Activated gamma-delta T cell treated with anti-CD3 and anti-CD28 coated beads, Interleukin-2, amount 50 U/mL, for 16 hours (primary cell): Measurements from ENCODE around the gene PTRH1.

Experiments
- DNase-seq: peaks from one replicate; pipeline ENCODE4 v3.0.0-alpha.2; 2020; ENCODE audit warnings: low read depth

PTRH1 gene

GRCh38 chr9:127697575-127697974, 17.9 kb downstream of the PTRH1 start:
- no peak for DNase-seq

GRCh38 chr9:127694890-127695720, 20.4 kb downstream of the PTRH1 start:
- no peak for DNase-seq

GRCh38 chr9:127693697-127694096, 21.8 kb downstream of the PTRH1 start:
- no peak for DNase-seq

GRCh38 chr9:127693143-127693542, 22.3 kb downstream of the PTRH1 start:
- DNase-seq, result no peak

- no peak for DNase-seq
Measured at GRCh38 chr9:127692071-127692470, 23.4 kb downstream of the PTRH1 start.

- DNase-seq, result no peak
Measured at GRCh38 chr9:127690735-127691134, 24.7 kb downstream of the PTRH1 start.

- DNase-seq, result no peak
Measured at GRCh38 chr9:127689329-127690000, 26.0 kb downstream of the PTRH1 start.

GRCh38 chr9:127686461-127687393, 28.7 kb downstream of the PTRH1 start:
- DNase-seq, result no peak

GRCh38 chr9:127684576-127684975, 30.9 kb downstream of the PTRH1 start:
- DNase-seq, result no peak

- DNase-seq, result no peak
Measured at GRCh38 chr9:127683723-127684122, 31.7 kb downstream of the PTRH1 start.

- DNase-seq, result no peak
Measured at GRCh38 chr9:127682351-127683136, 32.9 kb downstream of the PTRH1 start.

GRCh38 chr9:127680846-127681245, 34.6 kb downstream of the PTRH1 start:
- no peak for DNase-seq

GRCh38 chr9:127680226-127680625, 35.2 kb downstream of the PTRH1 start:
- DNase-seq, result no peak

- DNase-seq, result no peak
Measured at GRCh38 chr9:127679506-127679905, 36.0 kb downstream of the PTRH1 start.

- DNase-seq, result no peak
Measured at GRCh38 chr9:127676638-127677037, 38.8 kb downstream of the PTRH1 start.

- DNase-seq, result no peak
Measured at GRCh38 chr9:127673234-127673633, 42.2 kb downstream of the PTRH1 start.

GRCh38 chr9:127667906-127668305, 47.6 kb downstream of the PTRH1 start:
- DNase-seq, result no peak

- DNase-seq, result no peak
Measured at GRCh38 chr9:127667127-127667844, 48.2 kb downstream of the PTRH1 start.

- DNase-seq, result no peak
Measured at GRCh38 chr9:127664678-127665507, 50.6 kb downstream of the PTRH1 start.

GRCh38 chr9:127664324-127664677, 51.2 kb downstream of the PTRH1 start:
- DNase-seq, result no peak
